GM19238 (cell line): ENCODE measurements around the gene NOA1.
A peak's percentile ranks its signal among the peaks of the same experiment; 100 is the strongest.

Experiments used
- DNase-seq: peaks from one replicate; pipeline ENCODE4 v3.0.0; 2011; ENCODE audit warnings: low spot score; ENCODE audit not compliant: insufficient read length

The NOA1 gene

GRCh38 chr4:56977321-56978012, at the start of gene NOA1:
NOA1 (minus strand) TSS chr4:56977606; CDS start chr4:56977585, 21 bp downstream.
- DNase-seq, result peak; percentile 79

- DNase-seq, result no peak
Observed at GRCh38 chr4:57023104-57023503, 45.7 kb upstream of the NOA1 start.

- DNase-seq, result no peak
Observed at GRCh38 chr4:57020467-57021101, 43.2 kb upstream of the NOA1 start.

- no peak for DNase-seq
Observed at GRCh38 chr4:57018980-57019379, 41.6 kb upstream of the NOA1 start.

GRCh38 chr4:57013543-57014120, 36.2 kb upstream of the NOA1 start:
- DNase-seq, result no peak

GRCh38 chr4:56999751-57000150, 22.3 kb upstream of the NOA1 start:
- no peak for DNase-seq

GRCh38 chr4:56995525-56995924, 18.1 kb upstream of the NOA1 start:
- DNase-seq, result no peak

- no peak for DNase-seq
Observed at GRCh38 chr4:56990109-56990905, 12.9 kb upstream of the NOA1 start.

GRCh38 chr4:56986952-56987351, 9.5 kb upstream of the NOA1 start:
- no peak for DNase-seq

GRCh38 chr4:56986192-56986591, 8.8 kb upstream of the NOA1 start:
- no peak for DNase-seq

GRCh38 chr4:56981795-56982201, 4.4 kb upstream of the NOA1 start:
- DNase-seq, result no peak

- no peak for DNase-seq
Observed at GRCh38 chr4:56979421-56980072, 2.1 kb upstream of the NOA1 start.

- peak; percentile 65 for DNase-seq
Observed at GRCh38 chr4:56978750-56979303, 1.4 kb upstream of the NOA1 start, which contains the start of gene POLR2B. POLR2B (plus strand) TSS chr4:56978896; CDS start chr4:56978986, 90 bp downstream.

GRCh38 chr4:56976837-56977320, 527 bp downstream of the NOA1 start:
- peak; percentile 22 for DNase-seq

GRCh38 chr4:56976283-56976836, 1.0 kb downstream of the NOA1 start:
- no peak for DNase-seq

GRCh38 chr4:56973336-56973735, 4.1 kb downstream of the NOA1 start:
- no peak for DNase-seq

- DNase-seq, result no peak
Observed at GRCh38 chr4:56972809-56973208, 4.6 kb downstream of the NOA1 start.

- no peak for DNase-seq
Observed at GRCh38 chr4:56972389-56972788, 5.0 kb downstream of the NOA1 start.

- DNase-seq, result no peak
Observed at GRCh38 chr4:56971383-56971782, 6.0 kb downstream of the NOA1 start.

GRCh38 chr4:56961107-56961500, 16.3 kb downstream of the NOA1 start:
- no peak for DNase-seq

- no peak for DNase-seq
Observed at GRCh38 chr4:56959100-56959499, 18.3 kb downstream of the NOA1 start.
